Kidney capillary endothelial cell (primary cell): ENCODE measurements around the gene BIRC3.

Experiments used
- DNase-seq: peaks from one replicate; pipeline ENCODE4 v3.0.0-alpha.2; 2018; ENCODE audit warnings: low spot score

The BIRC3 gene

GRCh38 chr11:102317099-102317767 lies at the start of gene BIRC3:
Gene BIRC3 (plus strand): TSS chr11:102317484. CDS start chr11:102324510, 7,026 bp downstream.
- peak; percentile 20 for DNase-seq

GRCh38 chr11:102267609-102268008 lies 49.7 kb upstream of the BIRC3 start:
- DNase-seq, result no peak

GRCh38 chr11:102268083-102268984 lies 49.0 kb upstream of the BIRC3 start:
- DNase-seq, result no peak

GRCh38 chr11:102268985-102269470 lies 48.3 kb upstream of the BIRC3 start:
- no peak for DNase-seq

- DNase-seq, result no peak
Observed at GRCh38 chr11:102269927-102270326, 47.4 kb upstream of the BIRC3 start.

- no peak for DNase-seq
Observed at GRCh38 chr11:102272047-102272824, 45.0 kb upstream of the BIRC3 start.

GRCh38 chr11:102274628-102275027 lies 42.7 kb upstream of the BIRC3 start:
- no peak for DNase-seq

- no peak for DNase-seq
Observed at GRCh38 chr11:102276362-102276761, 40.9 kb upstream of the BIRC3 start.

GRCh38 chr11:102276783-102277182 lies 40.5 kb upstream of the BIRC3 start:
- no peak for DNase-seq

GRCh38 chr11:102279641-102280170 lies 37.6 kb upstream of the BIRC3 start:
- no peak for DNase-seq

GRCh38 chr11:102280245-102280833 lies 36.9 kb upstream of the BIRC3 start:
- no peak for DNase-seq

- DNase-seq, result no peak
Observed at GRCh38 chr11:102283116-102283485, 34.2 kb upstream of the BIRC3 start.

- no peak for DNase-seq
Observed at GRCh38 chr11:102284008-102284407, 33.3 kb upstream of the BIRC3 start.

- no peak for DNase-seq
Observed at GRCh38 chr11:102286292-102286691, 31.0 kb upstream of the BIRC3 start.

GRCh38 chr11:102287964-102288724 lies 29.1 kb upstream of the BIRC3 start:
- DNase-seq, result peak; percentile 74

- no peak for DNase-seq
Observed at GRCh38 chr11:102288725-102289083, 28.6 kb upstream of the BIRC3 start.

- DNase-seq, result no peak
Observed at GRCh38 chr11:102289592-102289991, 27.7 kb upstream of the BIRC3 start.

GRCh38 chr11:102291831-102292230 lies 25.5 kb upstream of the BIRC3 start:
- DNase-seq, result no peak

GRCh38 chr11:102292933-102293332 lies 24.4 kb upstream of the BIRC3 start:
- no peak for DNase-seq

GRCh38 chr11:102293873-102294601 lies 23.2 kb upstream of the BIRC3 start:
- DNase-seq, result peak; percentile 21
